Cardiac fibroblast (primary cell): ENCODE data around the gene TEKTIP1.

Source experiments
- DNase-seq, 2 donors: peaks; one replicate each; pipeline versions ENCODE4 v3.0.0 to v3.0.0-alpha.2; 2010; ENCODE audit warnings: low read depth in 2 of 2
- H3K4me3 ChIP-seq, 2 donors: replicated peaks in 1 of 2; 1 replicate in 1 of 2; 2 replicates in 1 of 2; pipeline ENCODE4 v1.5.1; 2011; ENCODE audit warnings: low read depth in 2 of 2, low read length in 2 of 2, mild to moderate bottlenecking in 2 of 2, moderate library complexity in 1 of 2
- CTCF ChIP-seq: IDR thresholded peaks from one replicate; pipeline ENCODE4 v1.5.1; 2011; ENCODE audit warnings: low read depth, mild to moderate bottlenecking, low read length, inconsistent platforms

TEKTIP1 gene

DNA sequence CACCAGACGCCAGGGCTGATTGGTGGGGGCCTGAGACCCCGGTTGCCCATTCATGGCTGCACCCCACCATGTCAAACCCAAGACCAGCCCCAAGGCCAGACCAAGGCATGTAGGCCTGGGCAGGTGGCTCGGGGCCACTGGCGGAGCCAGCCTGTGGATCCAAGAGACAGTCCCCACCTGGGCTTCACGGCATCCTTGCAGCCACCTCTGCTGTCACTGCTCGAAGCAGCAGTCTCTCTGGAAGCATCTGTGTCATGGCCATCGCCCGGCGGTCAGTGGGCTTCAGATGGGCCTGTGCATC is 3.8 kb upstream of the TEKTIP1 start:
- no peak overlapping the region for H3K4me3 ChIP-seq
- no peak for TF ChIP-seq CTCF
- DNase-seq = no peak

- no peak for TF ChIP-seq CTCF
- no peak overlapping the region for H3K4me3 ChIP-seq
- no peak for DNase-seq
Measured at GRCh38 chr19:3535563-3535965, 3.4 kb upstream of the TEKTIP1 start.

GRCh38 chr19:3535981-3536380 is 3.0 kb upstream of the TEKTIP1 start:
- TF ChIP-seq CTCF = no peak
- DNase-seq = no peak
- H3K4me3 ChIP-seq = no peak overlapping the region

DNA sequence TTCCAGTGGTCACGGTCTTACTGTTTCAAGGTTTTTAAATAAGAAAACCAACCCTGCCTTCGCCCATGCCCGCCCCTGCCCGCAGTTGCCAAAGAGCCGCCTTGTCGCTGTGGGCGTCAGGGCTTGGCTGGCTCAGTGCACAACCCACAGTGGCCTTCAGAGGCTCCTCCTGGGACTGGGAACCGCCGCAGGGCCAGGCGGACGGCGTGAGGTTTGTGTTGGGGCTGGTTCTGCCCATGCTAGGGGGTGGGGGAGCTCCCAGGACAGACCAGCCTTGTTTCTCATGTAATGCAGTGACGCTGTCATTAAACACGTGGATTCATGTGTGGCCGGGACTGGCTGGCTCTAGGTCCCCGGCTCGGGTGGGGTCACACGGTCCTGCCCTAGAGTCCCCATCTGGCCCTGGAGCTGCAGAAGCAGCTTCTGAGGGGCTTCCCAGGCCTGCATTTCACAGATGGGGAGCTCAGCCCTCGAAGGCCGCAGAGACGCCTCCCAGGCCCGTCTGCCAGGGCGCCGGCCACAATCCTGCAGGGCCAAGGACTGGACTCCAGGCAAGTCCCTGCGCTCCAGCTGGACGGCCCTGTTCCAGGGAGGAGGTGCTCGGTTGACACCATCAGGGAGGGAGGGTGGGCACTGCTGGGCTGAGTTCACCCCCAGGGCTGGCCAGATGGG is 2.4 kb upstream of the TEKTIP1 start:
- H3K4me3 ChIP-seq = no peak overlapping the region
- DNase-seq = no peak
- TF ChIP-seq CTCF = no peak

DNA sequence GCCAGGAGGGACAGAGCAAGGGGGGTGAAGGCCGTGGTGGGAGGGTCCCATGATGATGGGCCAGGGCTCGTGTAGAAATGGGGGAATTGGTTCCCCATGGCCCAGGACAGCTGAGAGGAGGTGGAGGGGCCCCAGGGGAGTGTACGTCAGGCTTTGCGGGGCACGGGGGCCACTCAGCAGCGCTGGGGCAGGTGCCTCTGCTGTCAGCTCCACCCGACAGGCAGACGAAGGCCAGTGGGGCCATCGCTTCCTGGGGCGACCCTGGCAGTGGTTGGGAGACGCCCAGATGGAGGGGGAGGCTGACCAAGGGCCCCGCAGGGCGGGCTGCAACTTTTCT is 1.9 kb upstream of the TEKTIP1 start:
- no peak for DNase-seq
- H3K4me3 ChIP-seq = no peak overlapping the region
- TF ChIP-seq CTCF = no peak

- H3K4me3 ChIP-seq = no peak overlapping the region
- DNase-seq = no peak
- no peak for TF ChIP-seq CTCF
Measured at GRCh38 chr19:3537438-3538240, 1.3 kb upstream of the TEKTIP1 start.
